H9 (cell line): ENCODE data around the gene KIF5A. TPM values are rescaled to one million over a fixed set of nuclear protein-coding genes. Genes with fewer than 3 reads are reported as not detected.
"Not testable (repeated sequence)": the region's sequence is repeated elsewhere in the genome, so short reads cannot be mapped to it uniquely, and the experiment has no call there.

Experiments used
- DNase-seq: peaks from one replicate; pipeline ENCODE4 v3.0.0-alpha.2; 2017
- H2AFZ ChIP-seq: one replicate; pipeline ENCODE4 v1.6.1; 2013; ENCODE audit warnings: mild to moderate bottlenecking, low read length, control low read depth, moderate library complexity
- H2AK5ac ChIP-seq: 2 replicates; pipeline ENCODE4 v1.6.1; 2013; ENCODE audit warnings: low read length, control low read depth, mixed read lengths; ENCODE audit not compliant: insufficient read length
- H2BK120ac ChIP-seq: one replicate; pipeline ENCODE4 v1.6.1; 2013; ENCODE audit warnings: low read depth, mild to moderate bottlenecking, low read length, control low read depth, inconsistent platforms; ENCODE audit not compliant: poor library complexity, severe bottlenecking
- H2BK12ac ChIP-seq: 2 replicates; pipeline ENCODE4 v1.6.1; 2013; ENCODE audit warnings: low read length, control low read depth, mixed read lengths, low read depth; ENCODE audit not compliant: insufficient read length
- H2BK15ac ChIP-seq: 2 replicates; pipeline ENCODE4 v1.6.1; 2013; ENCODE audit warnings: low read depth, low read length, control low read depth
- H2BK20ac ChIP-seq: one replicate; pipeline ENCODE4 v1.6.1; 2013; ENCODE audit warnings: low read depth, mild to moderate bottlenecking, low read length, control low read depth, inconsistent platforms; ENCODE audit not compliant: poor library complexity, severe bottlenecking
- H2BK5ac ChIP-seq: 2 replicates; pipeline ENCODE4 v1.6.1; 2013; ENCODE audit warnings: low read length, control low read depth, mixed read lengths; ENCODE audit not compliant: insufficient read length
- H3K14ac ChIP-seq: 2 replicates; pipeline ENCODE4 v1.6.1; 2013; ENCODE audit warnings: low read length, control low read depth; ENCODE audit not compliant: insufficient read depth
- H3K18ac ChIP-seq: 2 replicates; pipeline ENCODE4 v1.6.1; 2013; ENCODE audit warnings: low read depth, mild to moderate bottlenecking, mixed read lengths, low read length, control low read depth; ENCODE audit not compliant: insufficient read length
- H3K23ac ChIP-seq: 2 replicates; pipeline ENCODE4 v1.6.1; 2013; ENCODE audit warnings: low read length, control low read depth, mixed read lengths, low read depth; ENCODE audit not compliant: insufficient read length
- H3K23me2 ChIP-seq: 2 replicates; pipeline ENCODE4 v1.6.1; 2013; ENCODE audit warnings: low read depth, mild to moderate bottlenecking, mixed read lengths, low read length, control low read depth; ENCODE audit not compliant: insufficient read length, poor library complexity, severe bottlenecking
- H3K27ac ChIP-seq: 2 replicates; pipeline ENCODE4 v1.5.1; 2013; ENCODE audit warnings: low read length, control low read depth, mixed read lengths, low read depth; ENCODE audit not compliant: insufficient read length
- H3K27me3 ChIP-seq: 2 replicates; pipeline ENCODE4 v1.6.1; 2013; ENCODE audit warnings: low read length, control low read depth, inconsistent platforms; ENCODE audit not compliant: insufficient read depth
- H3K4ac ChIP-seq: 2 replicates; pipeline ENCODE4 v1.6.1; 2013; ENCODE audit warnings: low read depth, mild to moderate bottlenecking, control low read depth, inconsistent platforms, low read length, moderate library complexity
- H3K4me1 ChIP-seq: 2 replicates; pipeline ENCODE4 v1.6.1; 2013; ENCODE audit warnings: low read length, control low read depth, inconsistent platforms; ENCODE audit not compliant: insufficient read depth
- H3K4me2 ChIP-seq: 2 replicates; pipeline ENCODE4 v1.6.1; 2013; ENCODE audit warnings: low read length, control low read depth, mixed read lengths; ENCODE audit not compliant: insufficient read length, insufficient read depth
- H3K56ac ChIP-seq: 2 replicates; pipeline ENCODE4 v1.6.1; 2013; ENCODE audit warnings: low read depth, mild to moderate bottlenecking, mixed read lengths, low read length, control low read depth; ENCODE audit not compliant: insufficient read length
- H3K79me1 ChIP-seq: 2 replicates; pipeline ENCODE4 v1.6.1; 2013; ENCODE audit warnings: low read depth, mild to moderate bottlenecking, moderate library complexity, low read length, control low read depth, inconsistent platforms; ENCODE audit not compliant: insufficient read depth, poor library complexity, severe bottlenecking
- H3K79me2 ChIP-seq: 2 replicates; pipeline ENCODE4 v1.6.1; 2013; ENCODE audit warnings: low read length, control low read depth, inconsistent platforms; ENCODE audit not compliant: insufficient read depth
- H3K9ac ChIP-seq: 2 replicates; pipeline ENCODE4 v1.6.1; 2013; ENCODE audit warnings: low read length, control low read depth, mixed read lengths; ENCODE audit not compliant: insufficient read length; ENCODE audit errors: extremely low read depth
- H3K9me3 ChIP-seq: one replicate; pipeline ENCODE4 v1.6.1; 2013; ENCODE audit warnings: low read depth, low read length, inconsistent platforms; ENCODE audit not compliant: control insufficient read depth
- H3T11ph ChIP-seq: one replicate; pipeline ENCODE4 v1.6.1; 2013; ENCODE audit warnings: mild to moderate bottlenecking, low read length, control low read depth, inconsistent platforms
- H4K20me1 ChIP-seq: one replicate; pipeline ENCODE4 v1.6.1; 2013; ENCODE audit not compliant: control insufficient read depth, insufficient read length, insufficient read depth
- H4K5ac ChIP-seq: 2 replicates; pipeline ENCODE4 v1.6.1; 2013; ENCODE audit warnings: low read depth, mild to moderate bottlenecking, mixed read lengths, low read length, control low read depth; ENCODE audit not compliant: insufficient read length
- H4K8ac ChIP-seq: replicated peaks from 2 replicates; pipeline ENCODE4 v1.6.1; 2013; ENCODE audit warnings: low read length, control low read depth, mixed read lengths, low read depth; ENCODE audit not compliant: insufficient read length
- H4K91ac ChIP-seq: 2 replicates; pipeline ENCODE4 v1.6.1; 2013; ENCODE audit warnings: low read depth, mild to moderate bottlenecking, moderate library complexity, mixed read lengths, low read length, control low read depth; ENCODE audit not compliant: insufficient read length
- H3K27ac Mint-ChIP-seq, 3 experiments: 2 replicates in 2 of 3; 3 replicates in 1 of 3; pipeline ENCODE4 v1.8.0; 2020 to 2021; ENCODE audit warnings: mixed read lengths in 3 of 3, mild to moderate bottlenecking in 1 of 3, moderate library complexity in 1 of 3
- H3K27me3 Mint-ChIP-seq: 2 replicates; pipeline ENCODE4 v1.8.0; 2021; ENCODE audit warnings: low read depth, mild to moderate bottlenecking, moderate library complexity, mixed read lengths
- H3K36me3 Mint-ChIP-seq, 3 experiments: 2 replicates in 2 of 3; 3 replicates in 1 of 3; pipeline ENCODE4 v1.8.0; 2020 to 2021; ENCODE audit warnings: low read depth in 3 of 3, mixed read lengths in 3 of 3; ENCODE audit not compliant: insufficient read depth in 1 of 3
- H3K4me1 Mint-ChIP-seq, 2 experiments: 2 replicates each; pipeline ENCODE4 v1.8.0; 2020; ENCODE audit warnings: mixed read lengths in 2 of 2
- H3K4me3 Mint-ChIP-seq, 2 experiments: 2 replicates in 1 of 2; 3 replicates in 1 of 2; pipeline ENCODE4 v1.8.0; 2020 to 2021; ENCODE audit warnings: mild to moderate bottlenecking in 2 of 2, mixed read lengths in 2 of 2, moderate library complexity in 1 of 2
- H3K9me3 Mint-ChIP-seq, 2 experiments: 2 replicates in 1 of 2; 3 replicates in 1 of 2; pipeline ENCODE4 v1.8.0; 2020; ENCODE audit warnings: mild to moderate bottlenecking in 2 of 2, mixed read lengths in 2 of 2, moderate library complexity in 1 of 2
- WGBS: extraction: QIAGEN DNeasy Blood & Tissue Kit; methylation state at CpG from one replicate; pipeline ENCODE4 v1.1.7; 2013; ENCODE audit warnings: missing lambda C conversion rate, low lambda C conversion rate, mixed read lengths; ENCODE audit not compliant: insufficient read length; ENCODE audit errors: extremely low coverage; 5-methylcytosine and 5-hydroxymethylcytosine counted together
- total RNA-seq: library from RNA; stranded (reverse); gene quantifications from 2 replicates; pipeline ENCODE4 v1.2.1, GENCODE V29; 2021
- TF ChIP-seq, protein P1 (sequence below): fragments of 200-600 bp; sonication (generic); conservative IDR thresholded peaks from 3 replicates; pipeline ENCODE4 v1.8.0; 2021; ENCODE audit warnings: antibody characterized with exemption, mild to moderate bottlenecking

KIF5A gene
- total RNA-seq, 1 experiment from 2014 or later = 18.5 TPM

DNA sequence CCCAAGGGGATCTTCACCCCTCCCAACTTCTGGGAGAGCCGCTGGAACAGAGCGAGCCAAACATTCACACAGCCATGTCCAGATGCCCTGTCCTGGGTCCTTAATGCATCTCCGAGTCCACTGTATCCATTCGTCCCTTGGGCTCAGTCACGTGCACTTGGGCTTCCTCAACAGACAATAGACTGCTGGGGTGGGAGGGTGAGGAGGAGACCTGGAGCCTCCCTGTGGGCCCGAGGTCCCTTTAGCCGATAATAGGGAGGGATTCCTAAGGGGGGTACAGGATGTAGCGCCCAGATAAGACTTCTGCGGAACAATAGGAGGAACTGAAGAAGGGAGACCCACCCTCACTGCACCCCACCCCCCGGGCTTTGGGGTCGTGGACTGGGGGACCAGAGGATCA lies 68.1 kb downstream of the KIF5A start:
- Histone ChIP-seq H3T11ph (no peak overlapping the region), H3K23me2 (peaks cover 12% of the 10 kb centered on the region), H2BK120ac (no peak overlapping the region), H2AFZ (no peak overlapping the region), H3K9ac (no peak overlapping the region), H3K14ac (no peak overlapping the region), H4K91ac (no peak overlapping the region), H3K27me3 (peaks cover 68% of the 10 kb centered on the region), H3K79me1 (no peaks in the 10 kb centered on the region), H2BK15ac (no peak overlapping the region), H3K4ac (no peak overlapping the region), H2BK5ac (no peak overlapping the region), H4K5ac (no peak overlapping the region), H3K79me2 (no peaks in the 10 kb centered on the region), H3K18ac (no peak overlapping the region), H3K4me1 (no peaks in the 10 kb centered on the region), H4K20me1 (no peaks in the 10 kb centered on the region), H2BK12ac (no peak overlapping the region), H2AK5ac (no peak overlapping the region), H2BK20ac (no peak overlapping the region), H3K9me3 (no peaks in the 10 kb centered on the region), H4K8ac (no peak overlapping the region), H3K23ac (no peak overlapping the region), H3K56ac (no peak overlapping the region), H3K4me2 (no peak overlapping the region), H3K27ac (no peak overlapping the region)
- H3K4me1 Mint-ChIP-seq = peaks cover 31 to 39% of the 10 kb centered on the region in 2 experiments
- no peak for DNase-seq
- no peak overlapping the region for H3K27ac Mint-ChIP-seq
- no peak overlapping the region for H3K4me3 Mint-ChIP-seq
- H3K36me3 Mint-ChIP-seq = peaks cover 9 to 32% (median 17%) of the 10 kb centered on the region in 3 experiments
- peaks cover 0 to 5% of the 10 kb centered on the region in 2 experiments; a peak in 3 of 5 replicates for H3K9me3 Mint-ChIP-seq
- H3K27me3 Mint-ChIP-seq = peaks cover 71% of the 10 kb centered on the region
- whole genome bisulfite sequencing = no CpG with 5 or more reads among the region's 11 CpGs
- TF ChIP-seq, protein P1, sequence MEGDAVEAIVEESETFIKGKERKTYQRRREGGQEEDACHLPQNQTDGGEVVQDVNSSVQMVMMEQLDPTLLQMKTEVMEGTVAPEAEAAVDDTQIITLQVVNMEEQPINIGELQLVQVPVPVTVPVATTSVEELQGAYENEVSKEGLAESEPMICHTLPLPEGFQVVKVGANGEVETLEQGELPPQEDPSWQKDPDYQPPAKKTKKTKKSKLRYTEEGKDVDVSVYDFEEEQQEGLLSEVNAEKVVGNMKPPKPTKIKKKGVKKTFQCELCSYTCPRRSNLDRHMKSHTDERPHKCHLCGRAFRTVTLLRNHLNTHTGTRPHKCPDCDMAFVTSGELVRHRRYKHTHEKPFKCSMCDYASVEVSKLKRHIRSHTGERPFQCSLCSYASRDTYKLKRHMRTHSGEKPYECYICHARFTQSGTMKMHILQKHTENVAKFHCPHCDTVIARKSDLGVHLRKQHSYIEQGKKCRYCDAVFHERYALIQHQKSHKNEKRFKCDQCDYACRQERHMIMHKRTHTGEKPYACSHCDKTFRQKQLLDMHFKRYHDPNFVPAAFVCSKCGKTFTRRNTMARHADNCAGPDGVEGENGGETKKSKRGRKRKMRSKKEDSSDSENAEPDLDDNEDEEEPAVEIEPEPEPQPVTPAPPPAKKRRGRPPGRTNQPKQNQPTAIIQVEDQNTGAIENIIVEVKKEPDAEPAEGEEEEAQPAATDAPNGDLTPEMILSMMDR = no peak

DNA sequence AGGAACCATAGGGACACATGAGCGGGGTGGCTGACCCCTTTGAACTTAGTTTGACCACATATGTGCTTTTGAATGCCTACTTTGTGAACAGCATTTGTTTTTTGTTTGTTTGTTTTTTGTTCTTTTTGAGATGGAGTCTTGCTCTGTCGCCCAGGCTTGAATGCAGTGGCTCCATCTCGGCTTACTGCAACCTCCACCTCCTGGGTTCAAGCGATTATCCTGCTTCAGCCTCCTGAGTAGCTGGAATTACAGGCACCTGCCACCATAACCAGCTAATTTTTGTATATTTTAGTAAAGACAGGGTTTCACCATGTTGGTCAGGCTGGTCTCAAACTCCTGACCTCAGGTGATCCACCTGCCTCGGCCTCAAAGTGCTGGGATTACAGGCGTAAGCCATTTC lies 68.6 kb downstream of the KIF5A start:
- not testable (repeated sequence) for H4K91ac ChIP-seq, DNase-seq, H3K79me1 ChIP-seq, H3K18ac ChIP-seq, H3T11ph ChIP-seq, H2BK120ac ChIP-seq, H2BK15ac ChIP-seq, H3K56ac ChIP-seq, H4K20me1 ChIP-seq, H3K4ac ChIP-seq, H3K14ac ChIP-seq, H3K27ac ChIP-seq, H2BK5ac ChIP-seq, H4K5ac ChIP-seq, H3K9me3 Mint-ChIP-seq, H3K4me3 Mint-ChIP-seq, H2AFZ ChIP-seq, H4K8ac ChIP-seq, H3K4me1 ChIP-seq, H3K4me2 ChIP-seq, H3K79me2 ChIP-seq, H3K9ac ChIP-seq, H3K9me3 ChIP-seq, H3K23ac ChIP-seq, H2BK12ac ChIP-seq, H3K27ac Mint-ChIP-seq, H2AK5ac ChIP-seq, H2BK20ac ChIP-seq
- Mint-ChIP-seq H3K27me3 (peaks cover 73% of the 10 kb centered on the region), H3K36me3 (peaks cover 9 to 32% (median 17%) of the 10 kb centered on the region in 3 experiments), H3K4me1 (peaks cover 31 to 39% of the 10 kb centered on the region in 2 experiments)
- WGBS = no CpG with 5 or more reads among the region's 6 CpGs
- H3K23me2 ChIP-seq = peaks cover 12% of the 10 kb centered on the region
- H3K27me3 ChIP-seq = peaks cover 68% of the 10 kb centered on the region
